ENCODE results near the gene OR5W2.
"Not testable (repeated sequence)": the region's sequence is repeated elsewhere in the genome, so short reads cannot be mapped to it uniquely, and the experiment has no call there.

Gene OR5W2

DNA sequence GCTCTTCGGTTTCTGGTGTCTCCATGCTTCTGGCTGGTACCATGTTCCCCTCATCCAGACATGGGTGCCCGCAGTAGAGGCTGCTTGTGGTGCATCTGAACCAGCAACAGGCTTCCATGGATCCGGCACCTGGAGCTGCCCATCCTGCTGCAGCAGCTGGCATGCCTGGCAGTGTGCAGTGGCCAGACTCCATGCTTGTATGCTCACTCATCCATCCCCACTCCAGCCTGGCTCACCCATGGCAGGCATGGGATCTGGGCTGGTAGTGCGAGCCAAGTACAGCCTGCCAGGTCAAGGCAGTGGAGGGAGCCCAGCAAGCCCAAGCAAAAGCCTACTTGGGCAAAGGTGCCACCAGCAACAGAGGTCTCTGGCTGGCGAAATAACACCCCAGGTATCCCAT lies 6.2 kb upstream of the OR5W2 start:
- H3K27me3 ChIP-seq (ENCODE audit: insufficient read depth, poor library complexity, severe bottlenecking) = no peaks in the 10 kb centered on the region

DNA sequence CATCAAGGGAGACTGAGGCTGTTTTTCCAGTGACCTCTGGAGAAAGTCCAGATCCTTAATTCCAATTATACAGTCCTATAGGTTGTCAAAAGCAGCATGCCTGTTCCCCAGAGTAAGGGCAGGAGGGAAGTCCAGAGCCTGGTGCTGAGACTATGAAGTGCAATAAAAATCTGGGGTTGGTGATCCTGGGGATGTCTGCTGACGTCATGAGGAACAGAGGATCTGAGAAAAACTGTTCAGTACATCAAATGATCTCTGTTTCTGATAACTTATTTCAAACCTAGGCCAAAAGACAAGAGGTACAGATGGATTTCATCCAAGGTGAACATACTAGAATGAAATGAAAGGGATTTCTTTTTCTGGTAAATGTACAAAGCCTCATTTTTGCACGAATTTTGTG lies 12.1 kb downstream of the OR5W2 start:
- H3K4me1 ChIP-seq (ENCODE audit: insufficient read depth, poor library complexity, severe bottlenecking) = no peaks in the 10 kb centered on the region
- TF ChIP-seq, protein P1, sequence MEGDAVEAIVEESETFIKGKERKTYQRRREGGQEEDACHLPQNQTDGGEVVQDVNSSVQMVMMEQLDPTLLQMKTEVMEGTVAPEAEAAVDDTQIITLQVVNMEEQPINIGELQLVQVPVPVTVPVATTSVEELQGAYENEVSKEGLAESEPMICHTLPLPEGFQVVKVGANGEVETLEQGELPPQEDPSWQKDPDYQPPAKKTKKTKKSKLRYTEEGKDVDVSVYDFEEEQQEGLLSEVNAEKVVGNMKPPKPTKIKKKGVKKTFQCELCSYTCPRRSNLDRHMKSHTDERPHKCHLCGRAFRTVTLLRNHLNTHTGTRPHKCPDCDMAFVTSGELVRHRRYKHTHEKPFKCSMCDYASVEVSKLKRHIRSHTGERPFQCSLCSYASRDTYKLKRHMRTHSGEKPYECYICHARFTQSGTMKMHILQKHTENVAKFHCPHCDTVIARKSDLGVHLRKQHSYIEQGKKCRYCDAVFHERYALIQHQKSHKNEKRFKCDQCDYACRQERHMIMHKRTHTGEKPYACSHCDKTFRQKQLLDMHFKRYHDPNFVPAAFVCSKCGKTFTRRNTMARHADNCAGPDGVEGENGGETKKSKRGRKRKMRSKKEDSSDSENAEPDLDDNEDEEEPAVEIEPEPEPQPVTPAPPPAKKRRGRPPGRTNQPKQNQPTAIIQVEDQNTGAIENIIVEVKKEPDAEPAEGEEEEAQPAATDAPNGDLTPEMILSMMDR (IDR thresholded peaks at IDR 0.05; ENCODE audit: poor library complexity, severe bottlenecking) = no peak
- no peaks in the 10 kb centered on the region for H3K36me3 ChIP-seq (ENCODE audit: low read depth)
- H3K27ac ChIP-seq (ENCODE audit: poor library complexity, severe bottlenecking) = no peak overlapping the region
- H3K4me3 ChIP-seq (ENCODE audit: severe bottlenecking) = no peak overlapping the region
- no peaks in the 10 kb centered on the region for H3K9me3 ChIP-seq (ENCODE audit: severe bottlenecking)
- DNase-seq (ENCODE audit: low spot score) (no peak), ATAC-seq (ENCODE audit: low read depth) (no peak)
- H3K27me3 ChIP-seq (ENCODE audit: insufficient read depth, poor library complexity, severe bottlenecking) = no peaks in the 10 kb centered on the region

More for the DNA sequence above, 6.2 kb upstream of the OR5W2 start:
- no peaks in the 10 kb centered on the region for H3K9me3 ChIP-seq (ENCODE audit: severe bottlenecking)
- no peak overlapping the region for H3K4me3 ChIP-seq (ENCODE audit: severe bottlenecking)
- no peak for ATAC-seq (ENCODE audit: low read depth)
- peak; percentile 23 for DNase-seq (ENCODE audit: low spot score)
- H3K4me1 ChIP-seq (ENCODE audit: insufficient read depth, poor library complexity, severe bottlenecking) = no peaks in the 10 kb centered on the region
- H3K27ac ChIP-seq (ENCODE audit: poor library complexity, severe bottlenecking) = no peak overlapping the region
- no peaks in the 10 kb centered on the region for H3K36me3 ChIP-seq (ENCODE audit: low read depth)
- TF ChIP-seq, protein P1 (IDR thresholded peaks at IDR 0.05; ENCODE audit: poor library complexity, severe bottlenecking) = no peak

DNA sequence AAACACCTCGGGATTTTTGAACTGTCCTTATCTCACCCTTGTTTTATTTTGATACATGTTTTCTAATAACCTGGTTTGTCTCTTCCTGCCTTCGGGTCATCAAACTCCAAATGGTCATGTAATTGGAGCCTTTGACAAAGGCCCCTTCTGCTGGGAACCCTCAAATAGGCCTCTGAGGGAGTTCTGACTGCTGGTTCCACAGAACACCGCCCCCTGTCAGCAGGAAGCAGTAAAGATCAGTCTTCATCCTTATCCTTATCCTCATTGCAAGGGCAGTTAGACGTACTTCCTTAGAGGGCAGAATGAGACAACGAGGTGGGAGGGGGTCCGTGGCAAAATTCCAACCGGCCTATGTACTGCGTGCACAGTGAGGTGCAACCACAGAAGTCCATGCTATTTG lies 19.2 kb downstream of the OR5W2 start:
- H3K4me3 ChIP-seq (ENCODE audit: severe bottlenecking) = no peak overlapping the region
- TF ChIP-seq, protein P1 (IDR thresholded peaks at IDR 0.05; ENCODE audit: poor library complexity, severe bottlenecking) = no peak
- ATAC-seq (ENCODE audit: low read depth) (no peak), DNase-seq (ENCODE audit: low spot score) (no peak)
- H3K27ac ChIP-seq (ENCODE audit: poor library complexity, severe bottlenecking) = no peak overlapping the region
- H3K9me3 ChIP-seq (ENCODE audit: severe bottlenecking) = peaks cover 4% of the 10 kb centered on the region
- H3K27me3 ChIP-seq (ENCODE audit: insufficient read depth, poor library complexity, severe bottlenecking) = no peaks in the 10 kb centered on the region
- no peaks in the 10 kb centered on the region for H3K4me1 ChIP-seq (ENCODE audit: insufficient read depth, poor library complexity, severe bottlenecking)
- H3K36me3 ChIP-seq (ENCODE audit: low read depth) = no peaks in the 10 kb centered on the region

DNA sequence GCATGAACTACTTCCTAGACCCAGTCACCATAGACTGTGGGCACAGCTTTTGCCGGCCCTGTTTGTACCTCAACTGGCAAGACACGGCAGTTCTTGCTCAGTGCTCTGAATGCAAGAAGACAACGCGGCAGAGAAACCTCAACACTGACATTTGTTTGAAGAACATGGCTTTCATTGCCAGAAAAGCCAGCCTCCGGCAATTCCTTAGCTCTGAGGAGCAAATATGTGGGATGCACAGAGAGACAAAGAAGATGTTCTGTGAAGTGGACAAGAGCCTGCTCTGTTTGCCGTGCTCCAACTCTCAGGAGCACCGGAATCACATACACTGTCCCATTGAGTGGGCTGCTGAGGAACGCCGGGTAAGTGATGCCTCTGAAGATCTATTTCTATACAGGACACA lies 28.9 kb downstream of the OR5W2 start:
- not testable (repeated sequence) for H3K4me3 ChIP-seq (ENCODE audit: severe bottlenecking); ATAC-seq (ENCODE audit: low read depth); H3K9me3 ChIP-seq (ENCODE audit: severe bottlenecking); H3K27me3 ChIP-seq (ENCODE audit: insufficient read depth, poor library complexity, severe bottlenecking); H3K4me1 ChIP-seq (ENCODE audit: insufficient read depth, poor library complexity, severe bottlenecking); DNase-seq (ENCODE audit: low spot score); H3K27ac ChIP-seq (ENCODE audit: poor library complexity, severe bottlenecking); H3K36me3 ChIP-seq (ENCODE audit: low read depth)

DNA sequence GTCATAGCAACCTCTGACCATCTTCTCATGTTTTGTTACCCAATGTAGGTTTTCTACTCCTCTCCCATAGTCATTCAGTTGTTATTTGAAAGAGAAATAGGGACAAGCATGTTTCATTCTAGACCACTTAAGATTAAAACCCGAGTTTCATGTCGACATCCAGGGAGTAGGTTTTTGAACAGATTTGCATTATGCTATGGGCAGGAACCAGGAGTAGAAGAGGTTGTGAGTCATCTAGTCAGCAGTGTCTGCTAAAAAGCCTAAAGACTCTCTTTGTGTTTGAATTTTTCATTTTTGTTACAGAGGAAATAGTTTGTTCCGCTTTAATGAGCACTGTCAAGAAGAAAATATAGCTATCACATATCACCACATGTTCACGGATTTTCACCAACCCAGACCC lies 29.4 kb downstream of the OR5W2 start:
- H3K4me3 ChIP-seq (ENCODE audit: severe bottlenecking); H3K4me1 ChIP-seq (ENCODE audit: insufficient read depth, poor library complexity, severe bottlenecking); H3K36me3 ChIP-seq (ENCODE audit: low read depth); H3K27ac ChIP-seq (ENCODE audit: poor library complexity, severe bottlenecking); H3K9me3 ChIP-seq (ENCODE audit: severe bottlenecking); ATAC-seq (ENCODE audit: low read depth); DNase-seq (ENCODE audit: low spot score); H3K27me3 ChIP-seq (ENCODE audit: insufficient read depth, poor library complexity, severe bottlenecking): not testable (repeated sequence)

DNA sequence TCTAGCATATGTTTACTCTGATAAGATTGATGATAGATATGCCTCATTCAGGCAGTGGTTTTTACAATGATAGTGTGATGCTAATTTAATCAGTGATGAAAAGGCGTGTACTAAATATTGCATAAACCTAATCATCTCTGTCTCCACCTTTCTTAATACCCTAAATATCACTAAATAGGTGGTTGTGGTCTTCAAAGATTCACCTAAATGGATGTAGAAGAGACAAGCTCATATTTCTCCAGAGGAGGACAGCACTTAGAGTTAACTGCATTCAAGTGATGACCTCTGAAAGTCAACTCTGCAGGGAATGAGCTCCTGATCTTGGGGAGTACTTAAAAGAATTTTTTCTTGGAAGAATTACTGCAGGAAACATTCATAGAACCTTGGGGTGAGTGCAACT lies 31.4 kb downstream of the OR5W2 start, which contains the start of gene TRIM51:
TRIM51 (plus strand) TSS at position 301 of the 400 bp plus-strand sequence. CDS start 2,132 bp downstream, outside the sequence.
- DNase-seq (ENCODE audit: low spot score); H3K27ac ChIP-seq (ENCODE audit: poor library complexity, severe bottlenecking); H3K36me3 ChIP-seq (ENCODE audit: low read depth): not testable (repeated sequence)

DNA sequence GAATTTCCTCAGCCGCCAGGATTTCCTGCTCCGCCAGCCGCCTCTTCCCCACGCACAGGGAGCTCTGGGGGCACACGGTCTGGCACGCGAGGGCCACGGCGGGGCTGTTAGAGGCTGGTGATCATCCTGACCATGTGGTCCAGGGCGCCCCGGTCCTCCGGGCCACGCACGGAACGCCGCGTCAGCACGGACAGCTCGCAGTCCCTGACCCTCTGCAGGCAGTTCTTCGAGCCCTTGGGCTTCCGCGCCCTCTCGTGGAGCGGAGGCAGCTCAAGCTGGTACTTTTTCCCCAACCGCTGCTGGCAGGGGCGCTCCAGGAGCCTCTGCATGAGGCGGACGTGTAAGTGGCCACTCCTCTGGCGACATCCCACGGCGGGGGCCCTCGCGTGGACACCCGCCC lies 41.2 kb downstream of the OR5W2 start:
- not testable (repeated sequence) for H3K27me3 ChIP-seq (ENCODE audit: insufficient read depth, poor library complexity, severe bottlenecking); ATAC-seq (ENCODE audit: low read depth); H3K4me3 ChIP-seq (ENCODE audit: severe bottlenecking); H3K9me3 ChIP-seq (ENCODE audit: severe bottlenecking); DNase-seq (ENCODE audit: low spot score); H3K27ac ChIP-seq (ENCODE audit: poor library complexity, severe bottlenecking); H3K4me1 ChIP-seq (ENCODE audit: insufficient read depth, poor library complexity, severe bottlenecking); H3K36me3 ChIP-seq (ENCODE audit: low read depth)

More for the DNA sequence above, 31.4 kb downstream of the OR5W2 start, which contains the start of gene TRIM51:
- H3K9me3 ChIP-seq (ENCODE audit: severe bottlenecking); H3K4me3 ChIP-seq (ENCODE audit: severe bottlenecking); H3K4me1 ChIP-seq (ENCODE audit: insufficient read depth, poor library complexity, severe bottlenecking); ATAC-seq (ENCODE audit: low read depth); H3K27me3 ChIP-seq (ENCODE audit: insufficient read depth, poor library complexity, severe bottlenecking): not testable (repeated sequence)

DNA sequence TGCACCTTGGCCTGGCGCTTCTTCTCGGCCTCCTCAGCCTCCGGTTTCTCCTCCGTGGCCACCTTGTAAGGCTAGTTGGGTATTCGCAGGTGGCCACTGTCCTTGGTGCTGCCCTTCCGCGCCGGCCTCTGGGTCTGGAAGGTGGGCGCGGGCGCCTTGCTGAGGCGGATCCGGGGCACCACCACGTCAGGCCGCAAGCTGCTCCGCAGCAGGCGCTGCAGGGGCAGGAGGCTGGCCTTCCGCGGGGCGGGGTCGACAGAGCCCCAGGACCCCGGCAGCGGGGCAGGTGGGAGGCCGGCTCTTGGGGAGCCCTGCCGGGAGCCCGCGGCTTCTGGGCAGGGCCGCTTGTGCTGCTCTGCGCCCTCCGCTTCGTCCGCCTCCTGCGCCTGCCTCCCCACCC lies 41.7 kb downstream of the OR5W2 start:
- ATAC-seq (ENCODE audit: low read depth); H3K27me3 ChIP-seq (ENCODE audit: insufficient read depth, poor library complexity, severe bottlenecking); H3K9me3 ChIP-seq (ENCODE audit: severe bottlenecking); H3K4me3 ChIP-seq (ENCODE audit: severe bottlenecking); H3K36me3 ChIP-seq (ENCODE audit: low read depth); H3K27ac ChIP-seq (ENCODE audit: poor library complexity, severe bottlenecking); H3K4me1 ChIP-seq (ENCODE audit: insufficient read depth, poor library complexity, severe bottlenecking); DNase-seq (ENCODE audit: low spot score): not testable (repeated sequence)

DNA sequence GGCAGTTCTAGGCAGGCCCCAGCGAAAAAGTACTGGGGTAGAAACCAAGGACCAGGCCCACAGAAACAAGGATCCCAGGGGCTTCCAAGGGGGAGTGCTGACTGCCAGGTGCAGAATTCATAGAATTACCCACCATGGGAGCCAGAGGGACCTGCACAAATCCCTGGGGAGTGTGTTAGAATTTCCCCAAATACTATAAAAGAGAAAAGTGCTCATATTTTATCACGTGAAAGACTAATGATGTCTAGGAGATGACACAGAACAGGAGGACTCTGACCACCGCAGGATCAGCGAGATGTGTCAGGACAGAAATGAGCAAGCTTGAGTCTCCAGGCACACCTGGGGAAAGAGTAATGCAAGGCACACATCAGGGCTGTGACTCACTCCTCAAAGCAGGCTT lies 47.0 kb downstream of the OR5W2 start:
- H3K4me1 ChIP-seq (ENCODE audit: insufficient read depth, poor library complexity, severe bottlenecking); H3K36me3 ChIP-seq (ENCODE audit: low read depth); ATAC-seq (ENCODE audit: low read depth); H3K9me3 ChIP-seq (ENCODE audit: severe bottlenecking); H3K27me3 ChIP-seq (ENCODE audit: insufficient read depth, poor library complexity, severe bottlenecking); H3K27ac ChIP-seq (ENCODE audit: poor library complexity, severe bottlenecking); H3K4me3 ChIP-seq (ENCODE audit: severe bottlenecking); DNase-seq (ENCODE audit: low spot score): not testable (repeated sequence)

All from RWPE2 (cell line).